HT-29 (cell line): ENCODE data around the gene STAG3. TPM values are rescaled to one million over a fixed set of nuclear protein-coding genes. Genes with fewer than 3 reads are reported as not detected.
A peak's percentile ranks its signal among the peaks of the same experiment; 100 is the strongest.
"Not testable (repeated sequence)": the region's sequence is repeated elsewhere in the genome, so short reads cannot be mapped to it uniquely, and the experiment has no call there.

Experiments used
- DNase-seq: peaks from one replicate; pipeline ENCODE4 v3.0.0-alpha.2; 2015; ENCODE audit warnings: low spot score
- total RNA-seq: library from RNA; depleted of rRNA; stranded (reverse); fragments of >200 nt; shearing (Covaris generic); gene quantifications from 2 replicates; pipeline ENCODE4 v1.2.3, GENCODE V29; 2014; rRNA removed

The STAG3 gene
- total RNA-seq, 1 experiment from 2014 or later, result 0.05 TPM

DNA sequence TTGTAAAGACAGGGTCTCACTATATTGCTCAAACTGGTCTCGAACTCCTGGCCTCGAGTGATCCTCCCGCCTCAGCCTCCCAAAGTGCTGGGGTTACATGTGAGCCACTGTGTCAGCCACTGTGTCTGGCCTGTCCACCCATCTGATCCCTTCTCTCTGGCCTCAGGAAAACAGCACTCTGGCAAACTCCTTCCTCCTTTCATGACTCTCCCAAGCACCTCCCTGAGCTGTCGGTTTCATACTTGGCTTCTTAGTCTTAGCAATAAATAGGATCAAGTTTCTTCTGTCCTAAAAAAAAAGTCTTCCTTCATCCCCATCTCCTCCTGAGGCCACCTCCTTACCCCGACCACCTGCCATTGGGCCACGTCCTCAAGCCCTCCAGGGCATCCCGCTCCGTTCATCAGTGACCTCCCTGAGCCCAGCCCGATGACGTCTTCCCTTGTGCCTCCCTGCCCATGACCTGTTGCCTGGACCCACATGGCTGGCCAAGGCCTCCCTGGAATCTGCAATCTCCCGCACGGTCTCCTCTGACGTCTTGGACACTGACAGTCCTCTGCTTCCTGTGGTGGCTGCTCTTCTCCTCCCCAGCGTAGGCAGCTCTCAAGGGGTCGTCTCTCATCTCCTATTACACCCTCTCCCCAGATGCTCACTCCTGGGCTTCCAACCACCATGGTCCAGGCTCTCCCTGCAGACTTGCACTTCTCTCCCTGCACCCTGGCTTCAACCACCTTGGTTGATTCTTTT lies 68.6 kb downstream of the STAG3 start:
- not testable (repeated sequence) for DNase-seq

- DNase-seq, result not testable (repeated sequence)
Measured at GRCh38 chr7:100246865-100247137, 69.1 kb downstream of the STAG3 start.

DNA sequence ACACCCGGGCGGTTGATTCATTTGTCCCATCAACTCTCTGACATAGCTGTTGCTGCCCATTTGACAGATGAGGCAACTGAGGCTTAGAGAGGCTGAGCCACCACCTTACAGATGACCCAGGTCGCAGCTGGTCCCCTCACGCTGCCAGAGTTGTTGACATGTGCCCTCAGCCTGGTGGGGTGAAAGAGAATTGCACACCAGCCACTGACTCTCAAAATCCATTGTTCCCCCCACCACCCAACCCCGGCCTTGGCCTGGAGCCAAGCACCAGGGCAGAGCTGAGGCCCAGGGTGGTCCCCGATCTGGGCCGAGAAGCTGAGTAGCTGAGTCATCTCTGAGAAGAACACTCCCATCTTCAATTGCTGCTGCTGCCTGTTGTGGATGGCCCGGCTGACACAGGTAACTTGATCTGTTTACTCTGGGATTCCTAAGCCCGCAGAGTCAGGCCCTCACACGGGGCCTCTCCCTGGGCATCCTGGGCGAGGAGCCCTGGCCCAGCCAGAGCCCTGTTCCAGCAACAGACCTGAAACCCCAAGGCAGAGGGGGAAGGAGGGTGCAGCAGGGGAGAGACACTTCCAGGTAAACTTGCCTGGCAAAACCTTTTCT lies 69.5 kb downstream of the STAG3 start:
- DNase-seq, result peak; percentile 84

GRCh38 chr7:100248483-100248882 lies 70.8 kb downstream of the STAG3 start:
- no peak for DNase-seq

GRCh38 chr7:100257017-100257416 lies 79.3 kb downstream of the STAG3 start:
- DNase-seq, result no peak

- not testable (repeated sequence) for DNase-seq
Measured at GRCh38 chr7:100259984-100260383, 82.3 kb downstream of the STAG3 start.

- DNase-seq, result not testable (repeated sequence)
Measured at GRCh38 chr7:100262896-100263295, 85.2 kb downstream of the STAG3 start.

Other genes starting within 250 kb of the STAG3 start
- not detected in 2 replicates for gene GJC3, start 248.3 kb upstream of the STAG3 start, total RNA-seq
- gene AZGP1, start 201.9 kb upstream of the STAG3 start, total RNA-seq, result 42.3 and 43.2 TPM in 2 replicates
- 22.5 and 32.1 TPM in 2 replicates for gene ZKSCAN1, start 162.3 kb upstream of the STAG3 start, total RNA-seq
- gene ZSCAN21, start 128.1 kb upstream of the STAG3 start, total RNA-seq, result 7.7 and 7.9 TPM in 2 replicates
- 22.2 and 23.6 TPM in 2 replicates for gene ZNF3, start 96.2 kb upstream of the STAG3 start, total RNA-seq
- gene COPS6, start 88.9 kb upstream of the STAG3 start, total RNA-seq, result 111 and 128 TPM in 2 replicates
- gene MCM7, start 76.5 kb upstream of the STAG3 start, total RNA-seq, result 461 and 531 TPM in 2 replicates
- gene AP4M1, start 76.3 kb upstream of the STAG3 start, total RNA-seq, result 36.8 and 38.1 TPM in 2 replicates
- 45.0 and 65.5 TPM in 2 replicates for gene TAF6, start 58.6 kb upstream of the STAG3 start, total RNA-seq
- 2.7 and 5.5 TPM in 2 replicates for gene CNPY4, start 58.3 kb upstream of the STAG3 start, total RNA-seq
- 1.3 and 2.9 TPM in 2 replicates for gene MBLAC1, start 51.0 kb upstream of the STAG3 start, total RNA-seq
- gene LAMTOR4, start 29.0 kb upstream of the STAG3 start, total RNA-seq, result 310 and 344 TPM in 2 replicates
- 22.5 and 27.8 TPM in 2 replicates for gene TRAPPC14, start 19.2 kb upstream of the STAG3 start, total RNA-seq
- gene GAL3ST4, start 9.3 kb upstream of the STAG3 start, total RNA-seq, result not detected in 2 replicates
- gene GPC2, start 537 bp upstream of the STAG3 start, total RNA-seq, result 1.7 and 4.2 TPM in 2 replicates
- gene PVRIG, start 42.0 kb downstream of the STAG3 start, total RNA-seq, result not detected in 2 replicates
- not detected in 2 replicates for gene SPDYE3, start 129.8 kb downstream of the STAG3 start, total RNA-seq
- gene PILRB, start 180.2 kb downstream of the STAG3 start, total RNA-seq, result 104 and 119 TPM in 2 replicates
- gene PILRA, start 195.6 kb downstream of the STAG3 start, total RNA-seq, result 2.1 TPM in 1 of 2 replicates, not detected in the other